ENCODE results near the gene HM13. TPM values are rescaled to one million over a fixed set of nuclear protein-coding genes. Genes with fewer than 3 reads are reported as not detected.

Gene HM13
- total and polyA plus RNA-seq, 7 donors: 34.8 to 304 (median 62.5) TPM

GRCh38 chr20:31547720-31548298, 33.6 kb downstream of the HM13 start:
- peak overlapping the region; percentile 81 to 86 (median 84) for H3K27ac ChIP-seq
- 52 to 53% methylated on average over 6 of the region's 6 CpGs for WGBS, 2 donors

GRCh38 chr20:31548820-31549512, 34.7 kb downstream of the HM13 start:
- DNase-seq: no peak
- H3K36me3 ChIP-seq: peaks cover 8 to 67% (median 26%) of the 10 kb centered on the region in 4 donors
- intact Hi-C loops (cut with DNase I): no loop called here
- no peaks in the 10 kb centered on the region for H3K27me3 ChIP-seq
- WGBS, 2 donors: 90 to 93% methylated on average over 11 of the region's 11 CpGs
- H3K4me1 ChIP-seq: peaks cover 0 to 25% (median 15%) of the 10 kb centered on the region in 4 donors
- TF ChIP-seq POLR2A (IDR thresholded peaks at IDR 0.05): no peak
- no peak for TF ChIP-seq EP300 (IDR thresholded peaks at IDR 0.05)
- TF ChIP-seq POLR2AphosphoS5 (IDR thresholded peaks at IDR 0.05): no peak
- TF ChIP-seq CTCF (IDR thresholded peaks at IDR 0.05): no peak
- peak overlapping the region in 1 of 4 donors; percentile 85 for H3K27ac ChIP-seq
- H3K9me3 ChIP-seq: no peaks in the 10 kb centered on the region
- H3K4me3 ChIP-seq: no peak overlapping the region

More at GRCh38 chr20:31547720-31548298, 33.6 kb downstream of the HM13 start:
- Histone ChIP-seq H3K27me3 (no peaks in the 10 kb centered on the region), H3K4me1 (peaks cover 0 to 28% (median 16%) of the 10 kb centered on the region in 4 donors), H3K36me3 (peaks cover 8 to 65% (median 32%) of the 10 kb centered on the region in 4 donors), H3K4me3 (peak overlapping the region; percentile 40 to 56 (median 49)), H3K9me3 (no peaks in the 10 kb centered on the region)
- intact Hi-C loops (cut with DNase I): no loop called here
- no peak for TF ChIP-seq POLR2A (IDR thresholded peaks at IDR 0.05)
- no peak for TF ChIP-seq POLR2AphosphoS5 (IDR thresholded peaks at IDR 0.05)
- no peak for TF ChIP-seq EP300 (IDR thresholded peaks at IDR 0.05)
- TF ChIP-seq CTCF (IDR thresholded peaks at IDR 0.05): no peak
- DNase-seq: no peak

- Histone ChIP-seq H3K27me3 (no peaks in the 10 kb centered on the region), H3K36me3 (peaks cover 8 to 73% (median 29%) of the 10 kb centered on the region in 4 donors), H3K27ac (no peak overlapping the region), H3K4me1 (peaks cover 0 to 20% (median 13%) of the 10 kb centered on the region in 4 donors), H3K9me3 (no peaks in the 10 kb centered on the region), H3K4me3 (no peak overlapping the region)
- intact Hi-C loops (cut with DNase I): no loop called here
- 87 to 94% methylated on average over 5 of the region's 5 CpGs for WGBS, 2 donors
- TF ChIP-seq POLR2AphosphoS5 (IDR thresholded peaks at IDR 0.05) (no peak), EP300 (IDR thresholded peaks at IDR 0.05) (no peak), POLR2A (IDR thresholded peaks at IDR 0.05) (no peak), CTCF (IDR thresholded peaks at IDR 0.05) (no peak)
- DNase-seq: no peak
Observed at GRCh38 chr20:31549513-31549880, 35.3 kb downstream of the HM13 start.

GRCh38 chr20:31550099-31550498, 35.9 kb downstream of the HM13 start:
- H3K27ac ChIP-seq: no peak overlapping the region
- no peak for DNase-seq
- no peak for TF ChIP-seq POLR2AphosphoS5 (IDR thresholded peaks at IDR 0.05)
- no peak for TF ChIP-seq EP300 (IDR thresholded peaks at IDR 0.05)
- no peak for TF ChIP-seq CTCF (IDR thresholded peaks at IDR 0.05)
- TF ChIP-seq POLR2A (IDR thresholded peaks at IDR 0.05): no peak

More at GRCh38 chr20:31550099-31550498, 35.9 kb downstream of the HM13 start:
- Histone ChIP-seq H3K9me3 (no peaks in the 10 kb centered on the region), H3K4me1 (peaks cover 0 to 19% (median 12%) of the 10 kb centered on the region in 4 donors), H3K4me3 (no peak overlapping the region), H3K27me3 (no peaks in the 10 kb centered on the region), H3K36me3 (peaks cover 8 to 74% (median 35%) of the 10 kb centered on the region in 4 donors)
- intact Hi-C loops (cut with DNase I): no loop called here
- WGBS, 2 donors: 93% methylated on average over 13 of the region's 13 CpGs
